ENCODE results near the gene DLG5.

The DLG5 gene

GRCh38 chr10:77872151-77872946 is 54.2 kb downstream of the DLG5 start:
- POLR2A ChIA-PET = no interaction called here
- TF ChIP-seq HOXD13 (CRISPR knock-in tag; IDR thresholded peaks at IDR 0.05; ENCODE audit: borderline replicate concordance) (no peak), ZFHX2 (tag by site-specific recombination; conservative IDR thresholded peaks at IDR 0.05) (peak; percentile 52), ZNF280D (tag by site-specific recombination; IDR thresholded peaks at IDR 0.05) (no peak), EGR2 (tag by site-specific recombination; IDR thresholded peaks at IDR 0.05; ENCODE audit: low read depth) (peak; percentile 51; the same call in 1 of the 2 replicates)
- no peak overlapping the region for H3K27ac ChIP-seq (ENCODE audit: extremely low read depth, low read depth, low read length)
- no peak overlapping the region for H3K4me3 ChIP-seq (ENCODE audit: low read depth, low read length)
- H3K9me3 ChIP-seq (ENCODE audit: control insufficient read depth, insufficient read depth, low read depth, low read length) = no peaks in the 10 kb centered on the region
- CTCF ChIA-PET = no interaction called here
- 0 out of 2 replicates have a peak, but pooled peaks cover 2% of the 10 kb centered on the region for H3K4me1 ChIP-seq (ENCODE audit: control insufficient read depth, insufficient read depth, low read length)
- peaks cover 0 to 16% of the 10 kb centered on the region in 2 experiments; a peak in 1 of 3 replicates for H3K36me3 ChIP-seq (ENCODE audit: control insufficient read depth in 2 of 2, insufficient read depth in 1 of 2, low read length in 2 of 2)

- Histone ChIP-seq H3K27ac (ENCODE audit: extremely low read depth, low read depth, low read length) (no peak overlapping the region), H3K36me3 (ENCODE audit: control insufficient read depth in 2 of 2, insufficient read depth in 1 of 2, low read length in 2 of 2) (peaks cover 0 to 39% of the 10 kb centered on the region in 2 experiments; a peak in 1 of 3 replicates), H3K4me3 (ENCODE audit: low read depth, low read length) (no peak overlapping the region), H3K9me3 (ENCODE audit: control insufficient read depth, insufficient read depth, low read depth, low read length) (no peaks in the 10 kb centered on the region), H3K4me1 (ENCODE audit: control insufficient read depth, insufficient read depth, low read length) (0 out of 2 replicates have a peak, but pooled peaks cover 2% of the 10 kb centered on the region)
- TF ChIP-seq ZBTB44 (tag by site-specific recombination; IDR thresholded peaks at IDR 0.05) (no peak), ZNF266 (tag by site-specific recombination; IDR thresholded peaks at IDR 0.05; ENCODE audit: low read depth) (no peak), ZNF280C (tag by site-specific recombination; IDR thresholded peaks at IDR 0.05) (no peak), ZNF366 (tag by site-specific recombination; conservative IDR thresholded peaks at IDR 0.05) (no peak), PBX3 (CRISPR knock-in tag; IDR thresholded peaks at IDR 0.05) (no peak), GLIS1 (tag by site-specific recombination; IDR thresholded peaks at IDR 0.05) (no peak), ZNF692 (tag by site-specific recombination; IDR thresholded peaks at IDR 0.05) (no peak), ZFP3 (tag by site-specific recombination; IDR thresholded peaks at IDR 0.05; ENCODE audit: low read depth) (no peak), INSM2 (tag by site-specific recombination; IDR thresholded peaks at IDR 0.05) (no peak), ZNF354C (tag by site-specific recombination; IDR thresholded peaks at IDR 0.05; ENCODE audit: borderline replicate concordance, low read depth) (no peak)
- CTCF ChIA-PET = interaction anchor here (0.5 kb wide), 1 partner anchor 298 kb away, joined by 3 read pairs; no protein-coding TSS in a partner anchor
- POLR2A ChIA-PET = interaction anchor here (0.8 kb wide), 1 partner anchor 12 kb away, joined by 3 read pairs; no protein-coding TSS in a partner anchor
These were observed 56.7 kb downstream of the DLG5 start for GRCh38 chr10:77869626-77870420.

All from HEK293 (cell line).